HG03175 (cell line): ENCODE results near the gene CNTNAP5.
A peak's percentile ranks its signal among the peaks of the same experiment; 100 is the strongest.

Experiments
- ATAC-seq: cut with Tn5 transposase; IDR thresholded peaks from one replicate; pipeline ENCODE4 v1.9.1; 2021; ENCODE audit warnings: mild to moderate bottlenecking, moderate library complexity; ENCODE audit not compliant: unreplicated experiment

Gene CNTNAP5

DNA sequence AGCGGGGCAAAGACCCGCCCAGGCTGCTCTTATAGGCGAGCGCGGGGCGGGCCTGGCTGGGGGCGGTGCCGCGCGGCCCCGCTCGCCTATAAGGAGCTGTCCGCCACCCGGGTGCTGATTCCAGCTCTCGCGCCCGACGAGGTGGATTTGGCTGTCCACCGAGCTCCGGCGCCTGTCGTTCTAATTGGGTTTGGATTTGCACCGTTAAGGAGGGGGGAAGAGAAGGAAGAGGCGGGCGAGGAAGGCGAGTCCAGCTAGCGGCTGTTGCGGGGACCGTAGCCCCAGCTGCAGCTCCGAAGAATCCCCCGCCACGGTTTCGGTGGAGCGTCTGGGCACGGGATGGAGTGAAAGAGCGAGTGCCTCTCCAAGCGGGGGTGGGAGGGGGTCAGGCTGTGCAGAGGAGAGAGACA lies at the start of gene CNTNAP5:
Gene CNTNAP5, plus strand, starts transcription at position 117 of the 410 bp plus-strand sequence. CDS start 364 bp downstream, outside the sequence.
- no peak for ATAC-seq

DNA sequence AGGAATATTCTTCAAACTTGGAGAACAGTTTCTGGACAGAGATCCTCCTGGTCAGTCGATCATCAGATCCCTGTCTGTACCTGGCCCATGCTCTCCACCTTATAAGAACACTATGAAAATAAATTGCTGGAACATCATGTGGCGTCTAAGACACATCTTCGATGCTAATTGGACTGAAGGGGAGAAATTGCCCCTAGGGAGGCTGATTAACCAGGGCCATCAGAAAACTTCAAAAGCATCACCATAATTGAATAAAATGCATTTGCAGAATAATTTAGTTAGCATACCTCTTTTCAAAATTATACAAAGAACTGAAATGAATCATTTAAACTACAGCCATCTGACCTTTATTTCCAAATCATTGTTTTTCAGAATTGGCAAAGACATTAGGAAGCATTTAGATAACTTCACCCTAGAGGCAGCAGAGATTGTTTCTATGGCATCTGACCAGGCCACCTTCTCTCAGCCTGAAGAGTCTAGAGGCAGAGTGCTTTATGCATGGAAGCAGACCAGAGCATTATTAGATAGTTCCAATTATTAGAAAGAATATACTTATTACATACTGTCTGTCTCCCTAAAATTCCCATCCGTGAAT lies 48.9 kb upstream of the CNTNAP5 start:
- ATAC-seq, result no peak

DNA sequence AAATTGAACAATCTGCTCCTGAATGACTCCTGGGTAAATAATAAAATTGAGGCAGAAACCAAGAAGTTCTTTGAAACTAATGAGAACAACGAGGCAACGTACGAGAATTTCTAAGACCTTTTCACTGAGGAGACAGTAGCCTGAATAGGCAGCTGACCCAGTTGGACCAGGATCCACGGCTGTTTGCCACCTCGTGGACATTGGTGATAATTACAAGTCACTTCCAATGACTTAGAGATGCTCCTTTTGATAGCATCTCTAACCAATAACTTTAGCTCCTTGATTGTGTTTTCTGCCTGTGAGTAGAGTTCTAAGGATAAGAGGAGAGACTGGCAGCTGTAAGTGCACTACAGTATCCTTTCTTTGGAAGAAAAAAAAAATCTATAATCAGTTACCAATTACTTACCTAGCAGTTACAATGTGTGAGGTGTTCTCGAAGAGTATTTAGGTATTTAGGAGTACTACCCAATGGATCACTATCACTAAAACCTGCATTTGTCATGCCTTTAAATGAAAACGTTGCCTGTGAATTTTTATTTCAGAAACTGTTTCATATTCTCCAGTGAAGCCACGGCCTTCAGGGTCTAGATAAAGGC lies 31.3 kb upstream of the CNTNAP5 start:
- ATAC-seq, result peak; percentile 78

- ATAC-seq, result no peak
These were observed 25.4 kb upstream of the CNTNAP5 start for GRCh38 chr2:123999681-124000080.

DNA sequence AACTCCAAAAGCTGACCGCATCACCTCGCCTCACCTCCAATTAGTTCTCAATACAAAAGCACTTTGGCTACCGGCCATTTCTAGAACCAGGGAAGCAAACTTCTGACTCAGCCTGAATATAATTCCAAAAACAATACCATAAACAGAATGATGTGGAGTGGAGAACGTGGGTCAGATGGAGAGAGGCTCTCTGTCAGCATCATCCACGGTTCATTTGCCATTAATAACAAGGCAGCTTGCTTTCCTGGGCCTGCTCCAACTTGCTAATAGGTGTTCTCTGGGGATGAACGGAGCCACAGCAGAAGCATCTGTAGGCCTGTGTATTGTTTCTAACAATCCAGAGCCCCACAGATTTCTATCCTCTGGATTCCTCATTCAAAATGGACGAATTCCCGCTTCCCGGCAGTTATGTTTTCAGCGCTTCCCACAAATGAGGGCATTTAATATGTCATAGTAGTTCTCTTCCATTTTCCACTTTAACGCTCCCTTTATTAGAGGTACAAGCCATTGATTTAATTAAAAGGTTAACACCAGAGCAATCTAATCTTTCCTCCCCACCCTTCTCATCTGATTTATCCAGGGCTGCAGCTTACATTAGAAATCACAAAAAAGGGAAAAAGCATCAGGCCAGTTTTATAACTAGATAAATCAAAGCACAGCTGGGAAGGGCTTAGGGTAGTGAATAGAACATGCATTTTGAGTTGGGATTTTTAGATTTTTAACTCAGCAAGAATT lies 23.2 kb upstream of the CNTNAP5 start:
- ATAC-seq, result no peak

- no peak for ATAC-seq
These were observed 6.2 kb upstream of the CNTNAP5 start for GRCh38 chr2:124018890-124019289.

DNA sequence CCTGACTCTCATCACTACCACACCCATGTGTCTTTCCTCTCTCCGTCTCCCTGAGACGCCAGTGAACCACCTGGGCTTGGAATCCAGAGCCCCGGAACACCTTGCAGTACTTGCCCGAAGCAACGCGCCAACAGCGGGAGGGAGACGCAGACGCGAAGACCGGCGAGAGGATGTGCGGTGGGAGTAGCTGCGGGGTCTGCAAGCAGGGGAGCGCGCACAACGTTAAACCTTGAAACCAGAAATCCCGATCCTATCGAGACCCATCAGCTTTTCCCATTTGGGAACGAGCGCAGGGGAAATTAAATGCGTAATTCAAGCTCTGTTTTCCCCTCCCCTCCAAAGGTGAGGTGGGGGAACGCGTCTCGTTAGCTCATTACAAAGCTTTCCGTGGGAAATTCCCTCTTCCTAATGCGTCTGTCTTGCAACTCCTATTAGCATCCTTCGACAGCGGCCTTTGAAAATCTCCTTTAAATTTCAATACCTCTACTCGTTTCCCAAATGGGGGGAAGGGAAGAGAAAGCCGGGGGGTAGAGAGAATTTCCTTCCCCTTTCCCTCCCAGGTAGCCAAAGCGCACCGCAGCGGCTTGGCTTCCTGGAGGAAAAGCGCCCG lies 421 bp upstream of the CNTNAP5 start:
- no peak for ATAC-seq

DNA sequence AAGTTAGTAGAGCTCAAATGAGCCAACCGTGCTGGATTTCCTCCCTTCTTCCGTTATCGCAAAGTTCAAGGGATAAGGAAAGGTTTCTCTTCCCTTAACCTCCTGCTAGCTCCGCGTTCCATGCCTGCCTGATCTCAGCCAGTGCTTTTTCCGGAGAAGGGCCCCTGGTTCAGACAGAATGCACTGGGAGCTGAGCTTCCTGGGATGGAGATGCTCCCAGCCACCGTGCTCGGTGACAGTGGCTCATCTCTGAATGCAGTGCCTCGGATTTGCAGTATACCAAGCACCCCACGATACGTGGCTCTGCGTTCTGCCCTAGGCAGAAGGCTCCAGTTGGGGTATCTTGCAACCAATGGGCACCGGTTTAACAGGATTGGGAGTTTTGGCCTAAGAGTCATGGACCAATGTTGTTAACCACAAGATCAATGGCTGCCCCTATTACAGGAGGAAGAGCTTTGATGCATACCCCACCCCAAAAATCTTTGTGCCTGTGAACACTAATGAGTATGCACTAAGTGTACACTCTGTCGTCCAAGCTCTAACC lies 876 bp downstream of the CNTNAP5 start:
- no peak for ATAC-seq

DNA sequence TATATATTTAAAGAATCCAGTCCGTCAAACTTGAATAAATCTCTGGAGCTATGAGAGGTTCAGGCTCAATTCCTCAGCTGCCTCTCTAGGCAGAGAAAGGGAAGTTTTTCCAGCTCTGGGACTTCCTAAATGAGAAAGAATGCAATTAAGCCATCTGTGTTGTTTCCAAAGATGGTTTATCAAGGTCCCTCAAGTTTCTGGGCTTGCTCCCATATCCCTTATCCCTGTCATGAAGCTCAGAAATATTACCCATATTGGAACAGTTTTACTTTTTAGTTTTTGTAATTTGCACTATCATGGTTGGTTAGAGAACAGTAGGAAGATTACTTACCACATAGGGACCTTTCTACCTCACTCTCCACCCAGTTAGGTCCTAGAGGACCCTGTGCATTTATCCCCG lies 1.4 kb downstream of the CNTNAP5 start:
- no peak for ATAC-seq

DNA sequence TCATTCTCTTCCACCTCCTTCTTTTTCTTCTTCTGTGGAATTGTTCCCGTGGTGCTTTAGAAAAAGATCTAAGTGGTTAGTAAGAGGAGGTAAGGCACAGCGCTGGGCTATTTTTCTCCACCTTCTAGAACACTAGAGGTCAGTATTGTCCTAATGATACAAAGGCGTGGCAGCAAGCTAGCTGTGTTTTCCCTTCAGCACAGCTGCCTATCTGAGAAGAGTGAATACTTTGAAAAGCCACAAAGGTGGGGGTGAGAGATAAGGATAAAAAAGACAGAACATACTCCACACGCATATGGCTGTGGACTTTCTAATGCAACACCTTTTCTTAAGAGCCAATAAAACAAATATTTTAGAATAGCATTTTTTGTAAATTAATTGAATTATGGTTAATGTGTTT lies 2.1 kb downstream of the CNTNAP5 start:
- ATAC-seq, result peak; percentile 76

DNA sequence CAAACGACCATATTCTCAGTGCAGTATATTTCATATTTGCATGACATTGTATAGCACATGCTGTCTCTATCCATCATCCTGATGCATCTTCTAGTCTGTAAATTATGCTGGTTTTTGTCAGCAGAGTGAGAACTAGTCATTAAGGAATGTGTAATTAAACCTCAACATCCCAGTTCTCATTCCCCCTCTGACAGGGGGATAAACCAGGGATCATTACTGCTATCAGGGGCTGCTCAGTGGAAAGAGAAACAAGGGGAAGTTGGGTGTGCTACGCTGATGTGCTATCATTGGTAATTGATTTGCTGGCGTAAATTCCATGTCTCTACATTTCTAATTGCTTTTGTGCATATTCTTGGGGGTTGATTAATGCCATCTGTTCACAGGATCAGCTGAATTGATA lies 7.7 kb downstream of the CNTNAP5 start:
- ATAC-seq, result no peak

GRCh38 chr2:124034265-124034664 lies 9.2 kb downstream of the CNTNAP5 start:
- no peak for ATAC-seq

- ATAC-seq, result no peak
These were observed 9.9 kb downstream of the CNTNAP5 start for GRCh38 chr2:124035001-124035400.

- ATAC-seq, result no peak
These were observed 13.9 kb downstream of the CNTNAP5 start for GRCh38 chr2:124039032-124039431.

DNA sequence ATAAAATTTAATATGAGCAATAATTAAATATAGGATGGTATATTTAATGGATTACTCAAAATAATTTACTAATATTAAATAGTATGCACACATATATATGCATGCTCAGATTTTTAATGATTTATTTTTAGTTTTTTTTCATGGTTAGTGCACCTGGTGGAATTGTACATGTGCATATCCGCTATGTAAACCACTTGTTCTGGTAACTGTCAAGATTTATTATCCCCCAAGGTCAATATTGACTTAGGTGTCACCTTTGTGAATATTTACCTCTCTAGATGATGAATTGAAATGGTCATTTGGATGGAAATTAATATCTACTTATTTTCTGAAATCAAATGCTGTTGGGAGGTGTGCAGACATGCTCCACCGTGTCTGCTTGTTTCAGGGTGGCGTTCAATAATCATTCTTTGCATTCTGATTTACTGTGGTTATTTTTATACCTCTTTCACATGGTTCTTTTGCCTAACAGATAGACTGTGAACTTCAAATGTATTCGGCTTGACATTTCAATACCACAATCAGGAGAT lies 14.7 kb downstream of the CNTNAP5 start:
- ATAC-seq, result no peak

DNA sequence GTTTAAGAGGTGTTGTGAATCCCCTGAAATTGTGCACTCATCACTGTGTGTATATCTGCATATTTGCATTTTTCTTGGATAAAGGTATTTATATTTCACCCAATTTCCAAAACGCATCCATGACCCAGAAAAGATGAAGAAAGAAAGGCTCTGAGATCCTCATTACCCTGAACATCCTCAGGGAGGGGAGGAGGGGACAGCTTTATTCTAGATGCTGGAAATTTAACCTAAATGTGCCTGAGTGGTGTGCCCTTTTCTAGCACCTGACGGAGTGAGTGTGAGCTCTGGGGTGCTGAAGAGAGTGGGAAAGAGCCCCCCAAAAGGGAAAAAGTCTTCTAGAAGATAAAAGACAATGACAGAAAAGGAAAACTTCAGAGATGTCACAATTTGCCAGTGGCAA lies 20.8 kb downstream of the CNTNAP5 start:
- ATAC-seq, result no peak

- no peak for ATAC-seq
These were observed 21.2 kb downstream of the CNTNAP5 start for GRCh38 chr2:124046332-124046731.

DNA sequence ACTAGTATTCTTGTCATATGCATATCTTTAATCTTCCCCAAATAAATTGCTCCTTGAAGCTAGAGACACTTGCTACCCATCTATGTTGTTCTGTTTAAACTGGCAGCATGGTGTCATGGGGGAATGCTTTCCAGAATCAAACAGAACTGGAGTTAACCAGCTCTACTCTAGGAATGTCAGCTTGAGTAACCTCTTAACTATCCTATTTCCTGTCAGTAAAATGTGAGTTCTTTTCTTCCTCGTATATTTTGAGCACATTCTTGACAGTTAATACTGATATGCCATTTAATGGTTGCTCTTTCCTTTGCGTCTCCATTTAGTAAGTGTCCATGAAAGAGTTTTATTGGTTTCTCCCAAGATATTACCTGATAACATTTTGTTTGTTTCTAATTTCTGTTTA lies 23.0 kb downstream of the CNTNAP5 start:
- ATAC-seq, result no peak

DNA sequence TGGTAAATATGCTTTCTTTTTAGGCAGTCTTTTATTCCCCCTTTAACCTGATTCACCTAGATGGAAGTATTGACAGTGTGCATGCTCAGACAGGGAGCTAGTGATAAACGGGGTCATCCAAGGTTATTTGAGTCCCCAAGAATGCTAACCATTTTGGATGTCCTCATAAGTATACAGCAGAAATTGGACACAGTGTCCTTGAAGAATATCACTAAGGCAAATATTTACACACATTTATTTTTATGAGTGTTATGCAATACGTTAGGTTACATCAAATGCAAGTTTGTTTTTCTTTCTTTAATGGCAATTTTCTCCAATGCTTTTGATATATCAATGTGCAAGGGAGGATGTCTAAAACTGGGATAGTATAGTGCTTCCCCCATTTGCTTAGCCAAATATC lies 23.6 kb downstream of the CNTNAP5 start:
- no peak for ATAC-seq

GRCh38 chr2:124049136-124049535 lies 24.0 kb downstream of the CNTNAP5 start:
- no peak for ATAC-seq

DNA sequence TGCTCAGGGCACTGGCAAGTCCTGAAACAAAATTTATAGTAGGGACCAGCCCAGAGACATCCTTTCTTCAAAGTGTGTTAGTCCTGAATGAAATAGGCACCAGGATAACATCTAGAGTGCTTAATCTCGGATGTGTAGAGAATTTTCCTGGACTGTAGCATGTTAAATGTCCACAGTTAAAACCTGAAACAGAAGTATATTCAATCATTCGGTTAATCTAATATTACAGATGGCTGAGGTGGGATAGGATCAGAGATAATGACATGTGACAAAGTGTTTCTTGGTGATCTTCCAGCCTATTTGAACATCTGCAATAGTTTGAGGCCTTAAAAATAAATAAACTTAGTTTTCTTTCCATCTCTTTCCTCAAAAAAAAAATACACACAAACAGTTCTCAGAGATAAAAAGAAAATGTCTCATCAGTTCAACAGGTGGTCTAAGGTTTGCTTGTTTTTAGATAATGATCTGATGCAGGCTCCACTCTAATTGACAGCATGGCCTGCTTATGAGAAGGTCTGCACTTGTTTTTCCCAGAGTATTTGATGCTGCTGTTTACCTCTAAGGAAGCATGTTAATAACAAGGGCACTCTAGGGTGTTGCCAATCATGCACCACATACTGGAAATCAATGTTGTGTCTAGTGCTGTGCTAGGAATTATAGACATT lies 25.9 kb downstream of the CNTNAP5 start:
- no peak for ATAC-seq
